B cell (primary cell): ENCODE data around the gene GPX2.

Source experiments
- CTCF ChIP-seq: fragments of 200-600 bp; IDR thresholded peaks from one replicate; pipeline ENCODE4 v1.8.0; 2022; ENCODE audit warnings: antibody characterized with exemption, mild to moderate bottlenecking
- EZH2 ChIP-seq: IDR thresholded peaks from 2 replicates; pipeline ENCODE4 v1.6.1; 2012; ENCODE audit warnings: borderline replicate concordance, low read depth, mild to moderate bottlenecking, moderate library complexity, low read length; ENCODE audit not compliant: insufficient read depth, poor library complexity, severe bottlenecking

GRCh38 chr14:64950889-64951288 lies 8.3 kb upstream of the GPX2 start:
- TF ChIP-seq CTCF (no peak), EZH2 (no peak)
